ENCODE results near the gene CCSER1. TPM values are rescaled to one million over a fixed set of nuclear protein-coding genes. Genes with fewer than 3 reads are reported as not detected.
"Not testable (repeated sequence)": the region's sequence is repeated elsewhere in the genome, so short reads cannot be mapped to it uniquely, and the experiment has no call there.

CCSER1 gene
- total RNA-seq, 1 experiment from 2014 or later, result 5.9 TPM

GRCh38 chr4:91171217-91171616 lies 1044.0 kb downstream of the CCSER1 start:
- POLR2A ChIA-PET (ENCODE audit: unreplicated experiment), result no interaction called here

GRCh38 chr4:91185061-91185460 lies 1057.9 kb downstream of the CCSER1 start:
- H3K4me1 ChIP-seq (replicated peaks; ENCODE audit: insufficient read depth); H3F3A ChIP-seq (ENCODE audit: insufficient read depth, low read depth); DNase-seq; H3K27me3 ChIP-seq (ENCODE audit: insufficient read depth, low read depth); H3K9me3 ChIP-seq (ENCODE audit: insufficient read depth, low read depth); intact Hi-C loops (cut with micrococcal nuclease; ENCODE audit: unreplicated experiment); H4K20me1 ChIP-seq (ENCODE audit: insufficient read depth); H3K27ac ChIP-seq; H3K9me2 ChIP-seq (ENCODE audit: insufficient read depth); POLR2A ChIA-PET (ENCODE audit: unreplicated experiment); H3K36me3 ChIP-seq (ENCODE audit: low read depth); H3K79me2 ChIP-seq (ENCODE audit: low read depth); H2AFZ ChIP-seq; BruUV-seq (replicated peaks); H3K4me2 ChIP-seq; CTCF ChIA-PET; H3K4me3 ChIP-seq: not testable (repeated sequence)

More at GRCh38 chr4:91171217-91171616, 1044.0 kb downstream of the CCSER1 start:
- no peaks in the 10 kb centered on the region for H3F3A ChIP-seq (ENCODE audit: insufficient read depth, low read depth)
- no TSS peak for BruUV-seq (replicated peaks)
- H3K4me2 ChIP-seq, result no peak overlapping the region
- H3K9me3 ChIP-seq (ENCODE audit: insufficient read depth, low read depth), result no peaks in the 10 kb centered on the region
- H3K9me2 ChIP-seq (ENCODE audit: insufficient read depth), result no peaks in the 10 kb centered on the region
- CTCF ChIA-PET, result no interaction called here
- H3K4me3 ChIP-seq, result no peak overlapping the region
- intact Hi-C loops (cut with micrococcal nuclease; ENCODE audit: unreplicated experiment), result no loop called here
- no peaks in the 10 kb centered on the region for H3K79me2 ChIP-seq (ENCODE audit: low read depth)
- H3K27me3 ChIP-seq (ENCODE audit: insufficient read depth, low read depth), result no peaks in the 10 kb centered on the region
- no peak overlapping the region for H3K27ac ChIP-seq
- H2AFZ ChIP-seq, result no peak overlapping the region
- H3K4me1 ChIP-seq (replicated peaks; ENCODE audit: insufficient read depth), result no peaks in the 10 kb centered on the region
- no peaks in the 10 kb centered on the region for H4K20me1 ChIP-seq (ENCODE audit: insufficient read depth)
- no peaks in the 10 kb centered on the region for H3K36me3 ChIP-seq (ENCODE audit: low read depth)
- no peak for DNase-seq
- TF ChIP-seq, protein P1, sequence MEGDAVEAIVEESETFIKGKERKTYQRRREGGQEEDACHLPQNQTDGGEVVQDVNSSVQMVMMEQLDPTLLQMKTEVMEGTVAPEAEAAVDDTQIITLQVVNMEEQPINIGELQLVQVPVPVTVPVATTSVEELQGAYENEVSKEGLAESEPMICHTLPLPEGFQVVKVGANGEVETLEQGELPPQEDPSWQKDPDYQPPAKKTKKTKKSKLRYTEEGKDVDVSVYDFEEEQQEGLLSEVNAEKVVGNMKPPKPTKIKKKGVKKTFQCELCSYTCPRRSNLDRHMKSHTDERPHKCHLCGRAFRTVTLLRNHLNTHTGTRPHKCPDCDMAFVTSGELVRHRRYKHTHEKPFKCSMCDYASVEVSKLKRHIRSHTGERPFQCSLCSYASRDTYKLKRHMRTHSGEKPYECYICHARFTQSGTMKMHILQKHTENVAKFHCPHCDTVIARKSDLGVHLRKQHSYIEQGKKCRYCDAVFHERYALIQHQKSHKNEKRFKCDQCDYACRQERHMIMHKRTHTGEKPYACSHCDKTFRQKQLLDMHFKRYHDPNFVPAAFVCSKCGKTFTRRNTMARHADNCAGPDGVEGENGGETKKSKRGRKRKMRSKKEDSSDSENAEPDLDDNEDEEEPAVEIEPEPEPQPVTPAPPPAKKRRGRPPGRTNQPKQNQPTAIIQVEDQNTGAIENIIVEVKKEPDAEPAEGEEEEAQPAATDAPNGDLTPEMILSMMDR (conservative IDR thresholded peaks at IDR 0.05), result no peak
- no peak for TF ChIP-seq EZH2 (IDR thresholded peaks at IDR 0.05; ENCODE audit: low read depth)

GRCh38 chr4:91198951-91199350 lies 1071.8 kb downstream of the CCSER1 start:
- no peak for DNase-seq
- Histone ChIP-seq H3K27me3 (ENCODE audit: insufficient read depth, low read depth) (no peaks in the 10 kb centered on the region), H3K4me3 (no peak overlapping the region), H3K27ac (no peak overlapping the region), H3K9me2 (ENCODE audit: insufficient read depth) (no peaks in the 10 kb centered on the region), H4K20me1 (ENCODE audit: insufficient read depth) (no peaks in the 10 kb centered on the region), H3K36me3 (ENCODE audit: low read depth) (no peaks in the 10 kb centered on the region), H3K4me2 (no peak overlapping the region), H2AFZ (no peak overlapping the region), H3K4me1 (replicated peaks; ENCODE audit: insufficient read depth) (no peaks in the 10 kb centered on the region), H3K79me2 (ENCODE audit: low read depth) (no peaks in the 10 kb centered on the region), H3F3A (ENCODE audit: insufficient read depth, low read depth) (no peaks in the 10 kb centered on the region), H3K9me3 (ENCODE audit: insufficient read depth, low read depth) (no peaks in the 10 kb centered on the region)
- no TSS peak for BruUV-seq (replicated peaks)
- TF ChIP-seq, protein P1 (conservative IDR thresholded peaks at IDR 0.05), result no peak
- no peak for TF ChIP-seq EZH2 (IDR thresholded peaks at IDR 0.05; ENCODE audit: low read depth)
- intact Hi-C loops (cut with micrococcal nuclease; ENCODE audit: unreplicated experiment), result no loop called here
- POLR2A ChIA-PET (ENCODE audit: unreplicated experiment), result no interaction called here
- CTCF ChIA-PET, result no interaction called here

DNA sequence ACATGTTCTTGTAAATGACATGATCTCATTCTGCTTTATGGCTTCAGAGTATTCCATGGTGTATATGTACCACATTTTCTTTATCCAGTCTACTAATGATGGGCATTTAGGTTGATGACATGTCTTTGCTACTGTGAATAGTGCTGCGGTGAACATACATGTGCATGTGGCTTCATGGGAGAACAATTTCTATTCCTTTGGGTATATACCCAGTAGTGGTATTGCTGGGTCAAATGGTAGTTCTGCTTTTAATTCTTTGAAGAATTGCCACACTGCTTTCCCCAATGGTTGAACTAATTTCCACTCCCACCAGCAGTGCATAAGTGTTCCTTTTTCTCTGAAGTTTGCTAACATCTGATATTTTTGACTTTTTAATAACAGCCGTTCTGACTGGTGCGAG lies 1080.3 kb downstream of the CCSER1 start:
- H4K20me1 ChIP-seq (ENCODE audit: insufficient read depth), result no peaks in the 10 kb centered on the region
- intact Hi-C loops (cut with micrococcal nuclease; ENCODE audit: unreplicated experiment), result no loop called here
- no peak overlapping the region for H3K4me2 ChIP-seq
- no peaks in the 10 kb centered on the region for H3K9me2 ChIP-seq (ENCODE audit: insufficient read depth)
- CTCF ChIA-PET, result no interaction called here
- H3F3A ChIP-seq (ENCODE audit: insufficient read depth, low read depth), result no peaks in the 10 kb centered on the region
- H3K4me1 ChIP-seq (replicated peaks; ENCODE audit: insufficient read depth), result no peaks in the 10 kb centered on the region
- no peak for DNase-seq
- H3K9me3 ChIP-seq (ENCODE audit: insufficient read depth, low read depth), result no peaks in the 10 kb centered on the region
- no peaks in the 10 kb centered on the region for H3K27me3 ChIP-seq (ENCODE audit: insufficient read depth, low read depth)
- no peak overlapping the region for H3K4me3 ChIP-seq
- H3K36me3 ChIP-seq (ENCODE audit: low read depth), result no peaks in the 10 kb centered on the region
- H3K79me2 ChIP-seq (ENCODE audit: low read depth), result no peaks in the 10 kb centered on the region
- no TSS peak for BruUV-seq (replicated peaks)
- H2AFZ ChIP-seq, result no peak overlapping the region
- no peak overlapping the region for H3K27ac ChIP-seq
- TF ChIP-seq, protein P1 (conservative IDR thresholded peaks at IDR 0.05), result no peak
- no peak for TF ChIP-seq EZH2 (IDR thresholded peaks at IDR 0.05; ENCODE audit: low read depth)
- POLR2A ChIA-PET (ENCODE audit: unreplicated experiment), result no interaction called here

Measured in PC-9 (cell line).